ENCODE data around the gene METTL16.

The METTL16 gene

GRCh38 chr17:2369551-2370210 lies 142.0 kb downstream of the METTL16 start:
- Histone ChIP-seq H4K20me1 (ENCODE audit: insufficient read depth, low read length) (0 out of 2 replicates have a peak, but pooled peaks cover 3% of the 10 kb centered on the region), H3K36me3 (ENCODE audit: insufficient read depth, low read length) (peaks cover 54% of the 10 kb centered on the region), H3K4me2 (ENCODE audit: insufficient read depth, low read length) (no peak overlapping the region), H3K9me3 (ENCODE audit: insufficient read depth, low read length, severe bottlenecking) (no peaks in the 10 kb centered on the region), H3K27ac (ENCODE audit: low read length) (no peak overlapping the region), H3K4me1 (ENCODE audit: insufficient read depth, low read length) (no peaks in the 10 kb centered on the region), H3K9ac (ENCODE audit: low read depth, low read length) (no peak overlapping the region), H2AFZ (ENCODE audit: low read depth, low read length) (no peak overlapping the region), H3K79me2 (ENCODE audit: insufficient read depth, low read length) (no peaks in the 10 kb centered on the region), H3K4me3 (ENCODE audit: low read depth in 1 of 2, low read length in 2 of 2) (no peak overlapping the region), H3K27me3 (ENCODE audit: insufficient read depth, low read length, poor library complexity) (no peaks in the 10 kb centered on the region)
- DNase-seq (no peak), ATAC-seq (ENCODE audit: insufficient read depth, low read depth) (no peak)
- no peak for TF ChIP-seq EZH2 (IDR thresholded peaks at IDR 0.05; ENCODE audit: borderline replicate concordance, low read depth, low read length, severe bottlenecking)
- peak; percentile 12 for TF ChIP-seq CTCF (IDR thresholded peaks at IDR 0.05; ENCODE audit: borderline replicate concordance, extremely low read depth, low read length, poor library complexity, severe bottlenecking)

- H3K27ac ChIP-seq (ENCODE audit: low read length), result no peak overlapping the region
- H3K79me2 ChIP-seq (ENCODE audit: insufficient read depth, low read length), result no peaks in the 10 kb centered on the region
- no peak overlapping the region for H2AFZ ChIP-seq (ENCODE audit: low read depth, low read length)
- no peak for TF ChIP-seq CTCF (IDR thresholded peaks at IDR 0.05; ENCODE audit: borderline replicate concordance, extremely low read depth, low read length, poor library complexity, severe bottlenecking)
- TF ChIP-seq EZH2 (IDR thresholded peaks at IDR 0.05; ENCODE audit: borderline replicate concordance, low read depth, low read length, severe bottlenecking), result no peak
- no peak overlapping the region for H3K4me3 ChIP-seq (ENCODE audit: low read depth in 1 of 2, low read length in 2 of 2)
- no peak overlapping the region for H3K4me2 ChIP-seq (ENCODE audit: insufficient read depth, low read length)
- H3K36me3 ChIP-seq (ENCODE audit: insufficient read depth, low read length), result peaks cover 60% of the 10 kb centered on the region
- H4K20me1 ChIP-seq (ENCODE audit: insufficient read depth, low read length), result 0 out of 2 replicates have a peak, but pooled peaks cover 3% of the 10 kb centered on the region
- no peaks in the 10 kb centered on the region for H3K27me3 ChIP-seq (ENCODE audit: insufficient read depth, low read length, poor library complexity)
- no peaks in the 10 kb centered on the region for H3K9me3 ChIP-seq (ENCODE audit: insufficient read depth, low read length, severe bottlenecking)
- ATAC-seq (ENCODE audit: insufficient read depth, low read depth), result no peak
- H3K9ac ChIP-seq (ENCODE audit: low read depth, low read length), result no peak overlapping the region
- no peak for DNase-seq
- H3K4me1 ChIP-seq (ENCODE audit: insufficient read depth, low read length), result no peaks in the 10 kb centered on the region
These were observed 142.6 kb downstream of the METTL16 start for GRCh38 chr17:2369039-2369438.

- TF ChIP-seq CTCF (IDR thresholded peaks at IDR 0.05; ENCODE audit: borderline replicate concordance, extremely low read depth, low read length, poor library complexity, severe bottlenecking) (no peak), EZH2 (IDR thresholded peaks at IDR 0.05; ENCODE audit: borderline replicate concordance, low read depth, low read length, severe bottlenecking) (no peak)
- H3K36me3 ChIP-seq (ENCODE audit: insufficient read depth, low read length), result peaks cover 65% of the 10 kb centered on the region
- ATAC-seq (ENCODE audit: insufficient read depth, low read depth), result no peak
These were observed 143.3 kb downstream of the METTL16 start for GRCh38 chr17:2368359-2368758.

More at GRCh38 chr17:2368359-2368758, 143.3 kb downstream of the METTL16 start:
- Histone ChIP-seq H3K27me3 (ENCODE audit: insufficient read depth, low read length, poor library complexity) (no peaks in the 10 kb centered on the region), H3K9me3 (ENCODE audit: insufficient read depth, low read length, severe bottlenecking) (no peaks in the 10 kb centered on the region), H3K4me2 (ENCODE audit: insufficient read depth, low read length) (no peak overlapping the region), H3K79me2 (ENCODE audit: insufficient read depth, low read length) (no peaks in the 10 kb centered on the region), H3K27ac (ENCODE audit: low read length) (no peak overlapping the region), H4K20me1 (ENCODE audit: insufficient read depth, low read length) (peaks cover 8% of the 10 kb centered on the region; the same call in 1 of the 2 replicates), H3K4me1 (ENCODE audit: insufficient read depth, low read length) (no peaks in the 10 kb centered on the region), H2AFZ (ENCODE audit: low read depth, low read length) (no peak overlapping the region), H3K9ac (ENCODE audit: low read depth, low read length) (no peak overlapping the region), H3K4me3 (ENCODE audit: low read depth in 1 of 2, low read length in 2 of 2) (no peak overlapping the region)
- no peak for DNase-seq

Measured in DND-41 (cell line).